ENCODE results near the gene CARD11.

The CARD11 gene

GRCh38 chr7:2912684-2913439 is 130.8 kb downstream of the CARD11 start:
- no peaks in the 10 kb centered on the region for H3K9me2 ChIP-seq (replicated peaks; ENCODE audit: low read depth, low read length)
- TF ChIP-seq EZH2phosphoT487 (IDR thresholded peaks at IDR 0.05; ENCODE audit: borderline replicate concordance) (no peak), CTCF (conservative IDR thresholded peaks at IDR 0.05; ENCODE audit: low read length) (no peak)
- no peaks in the 10 kb centered on the region for H3K9me3 ChIP-seq (ENCODE audit: insufficient read depth, low read depth, low read length)
- no peak overlapping the region for H3K4me2 ChIP-seq (ENCODE audit: low read depth, low read length, poor library complexity, severe bottlenecking)
- no peaks in the 10 kb centered on the region for H3K4me1 ChIP-seq (ENCODE audit: insufficient read depth, low read length, poor library complexity, severe bottlenecking)
- H2AFZ ChIP-seq (ENCODE audit: low read length): no peak overlapping the region
- H3K36me3 ChIP-seq (ENCODE audit: insufficient read depth, low read length): peaks cover 12% of the 10 kb centered on the region; the same call in 1 of the 2 replicates
- no peak overlapping the region for H3K4me3 ChIP-seq (ENCODE audit: low read length, poor library complexity, severe bottlenecking)
- no peaks in the 10 kb centered on the region for H3F3A ChIP-seq (ENCODE audit: low read depth)
- no peaks in the 10 kb centered on the region for H4K20me1 ChIP-seq (ENCODE audit: insufficient read depth, low read length, poor library complexity, severe bottlenecking)
- H3K9ac ChIP-seq (ENCODE audit: low read depth, low read length, poor library complexity, severe bottlenecking): no peak overlapping the region
- H3K27me3 ChIP-seq (ENCODE audit: insufficient read depth, low read length, poor library complexity, severe bottlenecking): no peaks in the 10 kb centered on the region
- no peaks in the 10 kb centered on the region for H3K79me2 ChIP-seq (ENCODE audit: insufficient read depth, low read length)

GRCh38 chr7:2911466-2911865 is 132.2 kb downstream of the CARD11 start:
- H3K27me3 ChIP-seq (ENCODE audit: insufficient read depth, low read length, poor library complexity, severe bottlenecking): no peaks in the 10 kb centered on the region
- no peak overlapping the region for H3K4me2 ChIP-seq (ENCODE audit: low read depth, low read length, poor library complexity, severe bottlenecking)
- no peaks in the 10 kb centered on the region for H3K9me3 ChIP-seq (ENCODE audit: insufficient read depth, low read depth, low read length)
- H3K79me2 ChIP-seq (ENCODE audit: insufficient read depth, low read length): no peaks in the 10 kb centered on the region
- H3K9ac ChIP-seq (ENCODE audit: low read depth, low read length, poor library complexity, severe bottlenecking): no peak overlapping the region
- no peak overlapping the region for H3K4me3 ChIP-seq (ENCODE audit: low read length, poor library complexity, severe bottlenecking)
- no peaks in the 10 kb centered on the region for H3F3A ChIP-seq (ENCODE audit: low read depth)
- H3K36me3 ChIP-seq (ENCODE audit: insufficient read depth, low read length): peaks cover 12% of the 10 kb centered on the region; the same call in 1 of the 2 replicates
- TF ChIP-seq CTCF (conservative IDR thresholded peaks at IDR 0.05; ENCODE audit: low read length) (no peak), EZH2phosphoT487 (IDR thresholded peaks at IDR 0.05; ENCODE audit: borderline replicate concordance) (no peak)
- no peak overlapping the region for H2AFZ ChIP-seq (ENCODE audit: low read length)
- H4K20me1 ChIP-seq (ENCODE audit: insufficient read depth, low read length, poor library complexity, severe bottlenecking): no peaks in the 10 kb centered on the region
- no peaks in the 10 kb centered on the region for H3K9me2 ChIP-seq (replicated peaks; ENCODE audit: low read depth, low read length)
- no peaks in the 10 kb centered on the region for H3K4me1 ChIP-seq (ENCODE audit: insufficient read depth, low read length, poor library complexity, severe bottlenecking)

GRCh38 chr7:2909471-2910039 is 134.1 kb downstream of the CARD11 start:
- H3K36me3 ChIP-seq (ENCODE audit: insufficient read depth, low read length): peaks cover 28% of the 10 kb centered on the region; the same call in 1 of the 2 replicates

More at GRCh38 chr7:2909471-2910039, 134.1 kb downstream of the CARD11 start:
- no peak overlapping the region for H3K4me2 ChIP-seq (ENCODE audit: low read depth, low read length, poor library complexity, severe bottlenecking)
- no peaks in the 10 kb centered on the region for H3K9me3 ChIP-seq (ENCODE audit: insufficient read depth, low read depth, low read length)
- no peaks in the 10 kb centered on the region for H3K9me2 ChIP-seq (replicated peaks; ENCODE audit: low read depth, low read length)
- H3K27me3 ChIP-seq (ENCODE audit: insufficient read depth, low read length, poor library complexity, severe bottlenecking): no peaks in the 10 kb centered on the region
- no peaks in the 10 kb centered on the region for H4K20me1 ChIP-seq (ENCODE audit: insufficient read depth, low read length, poor library complexity, severe bottlenecking)
- no peak overlapping the region for H2AFZ ChIP-seq (ENCODE audit: low read length)
- no peak overlapping the region for H3K9ac ChIP-seq (ENCODE audit: low read depth, low read length, poor library complexity, severe bottlenecking)
- H3K4me3 ChIP-seq (ENCODE audit: low read length, poor library complexity, severe bottlenecking): no peak overlapping the region
- H3K4me1 ChIP-seq (ENCODE audit: insufficient read depth, low read length, poor library complexity, severe bottlenecking): no peaks in the 10 kb centered on the region
- no peaks in the 10 kb centered on the region for H3K79me2 ChIP-seq (ENCODE audit: insufficient read depth, low read length)
- no peaks in the 10 kb centered on the region for H3F3A ChIP-seq (ENCODE audit: low read depth)
- TF ChIP-seq EZH2phosphoT487 (IDR thresholded peaks at IDR 0.05; ENCODE audit: borderline replicate concordance) (no peak), CTCF (conservative IDR thresholded peaks at IDR 0.05; ENCODE audit: low read length) (no peak)
